DND-41 (cell line): ENCODE measurements around the gene SCD5.
"Not testable (repeated sequence)": the region's sequence is repeated elsewhere in the genome, so short reads cannot be mapped to it uniquely, and the experiment has no call there.

ENCODE experiments used
- ATAC-seq: fragments of 200-7000 bp; cut with Tn5 transposase; 3 replicates; pipeline ENCODE4 v1.9.1; 2021; ENCODE audit warnings: low read depth; ENCODE audit not compliant: insufficient read depth
- DNase-seq: peaks from one replicate; pipeline ENCODE4 v3.0.0-alpha.2; 2020
- H2AFZ ChIP-seq: 2 replicates; pipeline ENCODE4 v1.6.0; 2012; ENCODE audit warnings: low read depth, low read length
- H3K27ac ChIP-seq: 2 replicates; pipeline ENCODE4 v1.5.1; 2012; ENCODE audit warnings: low read length, inconsistent platforms
- H3K27me3 ChIP-seq: fragments of 200-600 bp; sonication (generic); 2 replicates; pipeline ENCODE4 v1.6.0; 2012; ENCODE audit warnings: low read length, mild to moderate bottlenecking, inconsistent platforms; ENCODE audit not compliant: insufficient read depth, poor library complexity
- H3K36me3 ChIP-seq: 2 replicates; pipeline ENCODE4 v1.5.1; 2012; ENCODE audit warnings: low read length, inconsistent platforms; ENCODE audit not compliant: insufficient read depth
- H3K4me1 ChIP-seq: 2 replicates; pipeline ENCODE4 v1.5.1; 2012; ENCODE audit warnings: mild to moderate bottlenecking, low read length; ENCODE audit not compliant: insufficient read depth
- H3K4me2 ChIP-seq: 2 replicates; pipeline ENCODE4 v1.6.0; 2012; ENCODE audit warnings: mild to moderate bottlenecking, moderate library complexity, low read length, inconsistent platforms; ENCODE audit not compliant: insufficient read depth
- H3K4me3 ChIP-seq, 2 experiments: fragments of 200-600 bp in 1 of 2; shearing (Covaris generic) in 1 of 2; 2 replicates each; pipeline ENCODE4 v1.5.1; 2012 to 2016; ENCODE audit warnings: inconsistent platforms in 2 of 2, low read length in 2 of 2, mild to moderate bottlenecking in 2 of 2, low read depth in 1 of 2, moderate library complexity in 1 of 2
- H3K79me2 ChIP-seq: 2 replicates; pipeline ENCODE4 v1.6.0; 2012; ENCODE audit warnings: low read length, inconsistent platforms; ENCODE audit not compliant: insufficient read depth
- H3K9ac ChIP-seq: 2 replicates; pipeline ENCODE4 v1.6.0; 2012; ENCODE audit warnings: low read depth, mild to moderate bottlenecking, inconsistent platforms, low read length, moderate library complexity
- H3K9me3 ChIP-seq: 2 replicates; pipeline ENCODE4 v1.5.1; 2012; ENCODE audit warnings: low read length, moderate library complexity, mild to moderate bottlenecking, inconsistent platforms; ENCODE audit not compliant: insufficient read depth, severe bottlenecking
- H4K20me1 ChIP-seq: 2 replicates; pipeline ENCODE4 v1.6.0; 2012; ENCODE audit warnings: low read length; ENCODE audit not compliant: insufficient read depth
- EZH2 ChIP-seq: IDR thresholded peaks from 3 replicates; pipeline ENCODE4 v1.6.1; 2012; ENCODE audit warnings: borderline replicate concordance, low read depth, mild to moderate bottlenecking, moderate library complexity, low read length, inconsistent platforms; ENCODE audit not compliant: severe bottlenecking
- TF ChIP-seq, protein P1 (sequence below): IDR thresholded peaks from 2 replicates; pipeline ENCODE4 v1.5.1; 2012; ENCODE audit warnings: borderline replicate concordance, low read length, moderate library complexity, mild to moderate bottlenecking; ENCODE audit not compliant: poor library complexity, severe bottlenecking; ENCODE audit errors: extremely low read depth

The SCD5 gene

DNA sequence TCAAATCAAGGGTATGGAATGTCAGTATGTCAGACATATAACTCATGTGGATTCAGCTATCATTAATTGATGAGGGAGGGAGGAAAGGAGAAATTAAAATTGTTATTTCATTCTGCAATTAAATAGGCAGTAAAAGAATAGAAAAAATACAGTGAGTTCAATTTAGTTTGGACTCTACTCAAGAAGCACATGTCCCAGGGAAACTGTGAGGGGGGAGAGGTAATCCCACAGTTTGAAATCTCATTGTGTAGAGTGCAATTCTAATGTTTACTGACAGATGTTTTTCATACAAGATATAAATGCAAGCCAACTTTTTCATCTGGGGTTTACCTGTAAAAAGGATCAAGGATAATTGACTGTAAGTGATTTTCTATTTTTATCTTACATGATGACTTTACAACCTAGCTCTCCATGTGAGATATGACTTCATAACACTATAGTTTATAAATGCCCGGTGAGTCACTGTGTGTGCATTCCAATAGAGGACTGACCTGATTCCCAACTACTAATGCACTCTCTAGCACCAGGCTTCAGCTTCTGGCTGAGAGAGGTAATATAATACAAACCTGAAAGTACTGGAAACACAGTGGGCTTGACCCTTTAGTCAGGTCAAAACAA lies 35.2 kb upstream of the SCD5 start:
- Histone ChIP-seq H2AFZ (no peak overlapping the region), H3K9ac (no peak overlapping the region), H3K27ac (no peak overlapping the region), H3K9me3 (no peaks in the 10 kb centered on the region), H3K27me3 (no peaks in the 10 kb centered on the region), H3K4me1 (no peaks in the 10 kb centered on the region), H3K4me3 (no peak overlapping the region), H3K79me2 (no peaks in the 10 kb centered on the region), H3K36me3 (peaks cover 40% of the 10 kb centered on the region), H3K4me2 (no peak overlapping the region), H4K20me1 (no peaks in the 10 kb centered on the region)
- DNase-seq: no peak
- TF ChIP-seq, protein P1, sequence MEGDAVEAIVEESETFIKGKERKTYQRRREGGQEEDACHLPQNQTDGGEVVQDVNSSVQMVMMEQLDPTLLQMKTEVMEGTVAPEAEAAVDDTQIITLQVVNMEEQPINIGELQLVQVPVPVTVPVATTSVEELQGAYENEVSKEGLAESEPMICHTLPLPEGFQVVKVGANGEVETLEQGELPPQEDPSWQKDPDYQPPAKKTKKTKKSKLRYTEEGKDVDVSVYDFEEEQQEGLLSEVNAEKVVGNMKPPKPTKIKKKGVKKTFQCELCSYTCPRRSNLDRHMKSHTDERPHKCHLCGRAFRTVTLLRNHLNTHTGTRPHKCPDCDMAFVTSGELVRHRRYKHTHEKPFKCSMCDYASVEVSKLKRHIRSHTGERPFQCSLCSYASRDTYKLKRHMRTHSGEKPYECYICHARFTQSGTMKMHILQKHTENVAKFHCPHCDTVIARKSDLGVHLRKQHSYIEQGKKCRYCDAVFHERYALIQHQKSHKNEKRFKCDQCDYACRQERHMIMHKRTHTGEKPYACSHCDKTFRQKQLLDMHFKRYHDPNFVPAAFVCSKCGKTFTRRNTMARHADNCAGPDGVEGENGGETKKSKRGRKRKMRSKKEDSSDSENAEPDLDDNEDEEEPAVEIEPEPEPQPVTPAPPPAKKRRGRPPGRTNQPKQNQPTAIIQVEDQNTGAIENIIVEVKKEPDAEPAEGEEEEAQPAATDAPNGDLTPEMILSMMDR: no peak
- no peak for TF ChIP-seq EZH2
- no peak for ATAC-seq

DNA sequence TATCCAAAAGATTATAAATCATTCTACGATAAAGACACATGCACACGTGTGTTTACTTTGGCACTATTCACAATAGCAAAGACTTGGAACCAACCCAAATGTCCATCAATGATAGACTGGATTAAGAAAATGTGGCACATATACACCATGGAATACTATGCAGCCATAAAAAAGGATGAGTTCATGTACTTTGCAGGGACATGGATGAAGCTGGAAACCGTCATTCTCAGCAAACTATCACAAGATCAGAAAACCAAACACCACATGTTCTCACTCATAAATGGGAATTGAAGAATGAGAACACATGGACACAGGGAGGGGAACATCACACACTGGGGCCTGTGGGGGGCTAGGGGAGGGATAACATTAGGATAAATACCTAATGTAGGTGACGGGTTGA lies 34.5 kb upstream of the SCD5 start:
- not testable (repeated sequence) for ATAC-seq, H3K79me2 ChIP-seq, H4K20me1 ChIP-seq, H3K4me1 ChIP-seq, H3K9me3 ChIP-seq, H2AFZ ChIP-seq, H3K4me3 ChIP-seq, H3K4me2 ChIP-seq, H3K9ac ChIP-seq, DNase-seq, H3K27me3 ChIP-seq, H3K27ac ChIP-seq
- peaks cover 40% of the 10 kb centered on the region for H3K36me3 ChIP-seq

DNA sequence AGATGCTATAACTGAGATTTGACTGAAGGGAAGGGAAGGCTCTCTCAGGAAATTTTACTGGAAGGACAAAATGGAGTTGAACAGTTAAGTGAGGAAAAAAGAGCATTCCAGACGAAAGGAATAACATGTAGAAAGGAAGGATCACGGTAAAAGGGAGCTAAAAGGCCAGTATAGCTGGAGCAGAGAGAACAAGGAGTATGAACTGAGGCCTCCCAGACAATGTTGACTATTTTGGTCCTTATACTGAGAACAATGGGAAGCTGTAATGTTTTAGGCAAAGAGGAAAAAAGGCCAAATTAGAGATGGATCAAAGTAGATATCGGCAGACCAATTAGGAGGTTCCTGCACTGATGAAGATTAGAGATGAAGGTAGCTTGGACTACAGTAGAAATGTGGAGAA lies 26.8 kb upstream of the SCD5 start:
- no peaks in the 10 kb centered on the region for H4K20me1 ChIP-seq
- no peak overlapping the region for H3K4me2 ChIP-seq
- DNase-seq (no peak), ATAC-seq (no peak)
- no peaks in the 10 kb centered on the region for H3K9me3 ChIP-seq
- no peak overlapping the region for H3K4me3 ChIP-seq
- no peak overlapping the region for H2AFZ ChIP-seq
- H3K9ac ChIP-seq: no peak overlapping the region
- no peaks in the 10 kb centered on the region for H3K4me1 ChIP-seq
- TF ChIP-seq, protein P1: no peak
- no peak for TF ChIP-seq EZH2
- peaks cover 81% of the 10 kb centered on the region for H3K36me3 ChIP-seq
- H3K27ac ChIP-seq: no peak overlapping the region
- no peaks in the 10 kb centered on the region for H3K79me2 ChIP-seq
- no peaks in the 10 kb centered on the region for H3K27me3 ChIP-seq

DNA sequence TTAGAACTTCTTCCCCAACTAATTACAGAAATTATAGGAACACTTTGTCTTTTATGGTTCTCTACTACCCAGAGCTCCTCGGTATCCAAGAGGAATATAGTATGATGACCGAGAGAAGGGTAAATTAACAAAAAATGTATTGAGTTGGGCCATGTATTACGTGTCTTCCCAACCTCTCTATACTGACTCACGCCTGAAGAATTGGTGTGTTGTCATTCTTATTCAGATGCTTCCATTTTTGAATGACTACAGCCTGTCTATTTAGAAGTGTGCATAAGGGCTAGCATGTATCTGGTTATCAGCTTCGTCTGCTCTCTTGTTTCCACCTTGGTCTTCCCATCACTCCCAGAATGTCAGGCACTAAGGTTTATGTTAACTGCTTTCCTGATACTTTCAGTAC lies 24.5 kb upstream of the SCD5 start:
- H3K27ac ChIP-seq: no peak overlapping the region
- no peak for DNase-seq
- no peak for ATAC-seq
- no peaks in the 10 kb centered on the region for H3K79me2 ChIP-seq
- H3K4me2 ChIP-seq: no peak overlapping the region
- H3K9ac ChIP-seq: no peak overlapping the region
- peaks cover 83% of the 10 kb centered on the region for H3K36me3 ChIP-seq
- H2AFZ ChIP-seq: no peak overlapping the region
- H3K4me3 ChIP-seq: no peak overlapping the region
- no peaks in the 10 kb centered on the region for H4K20me1 ChIP-seq
- no peaks in the 10 kb centered on the region for H3K9me3 ChIP-seq
- TF ChIP-seq, protein P1: no peak
- no peak for TF ChIP-seq EZH2
- H3K4me1 ChIP-seq: no peaks in the 10 kb centered on the region
- no peaks in the 10 kb centered on the region for H3K27me3 ChIP-seq
